Colon (tissue), 2 donors: Measurements from ENCODE around the gene FBP2.
"Not testable (repeated sequence)": the region's sequence is repeated elsewhere in the genome, so short reads cannot be mapped to it uniquely, and the experiment has no call there.

ENCODE experiments used
- FAIRE-seq: peaks from 2 replicates; lab custom pipeline; 2012; peaks lifted over from hg19 to GRCh38; lab: Jason Lieb, UNC
- donor health status: control.
- donor health status: control.

The FBP2 gene

DNA sequence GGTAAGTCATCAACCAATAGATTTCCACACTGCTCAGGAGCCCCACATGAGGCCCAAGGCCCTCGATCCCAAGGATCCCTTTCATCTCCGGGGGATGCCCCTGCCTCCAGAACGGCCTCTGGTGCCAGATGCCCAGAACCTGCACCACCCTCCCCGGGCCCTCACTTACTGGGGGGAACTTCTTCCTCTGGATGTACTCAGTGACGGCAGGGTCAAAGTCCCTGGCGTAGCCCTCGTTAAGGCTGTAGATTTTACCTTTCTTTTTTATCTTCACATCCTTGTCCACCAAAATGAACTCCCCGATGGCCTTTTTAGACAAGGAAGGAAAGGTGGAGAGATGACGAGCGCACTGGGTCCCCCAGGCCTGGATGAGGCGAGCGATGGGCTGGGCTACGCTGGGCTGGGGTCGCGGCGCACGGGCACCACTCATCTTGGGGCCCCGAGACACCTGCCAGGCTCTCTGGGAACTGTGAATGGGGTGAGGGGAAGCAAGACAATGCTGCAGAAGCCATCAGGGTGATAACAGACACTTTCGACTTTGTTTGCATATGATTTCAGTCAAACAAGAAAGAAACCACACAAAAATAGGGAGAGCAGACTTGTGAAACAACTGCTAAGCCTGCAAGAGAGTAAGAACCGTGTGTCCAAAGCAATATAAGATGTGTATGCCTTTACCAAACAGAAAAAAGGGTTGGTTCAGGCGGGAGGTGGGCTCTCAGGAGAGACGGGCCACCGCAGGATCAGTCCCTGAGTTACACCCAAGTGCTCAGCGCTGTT is 13.2 kb upstream of the FBP2 start:
- FAIRE-seq = no peak

- no peak for FAIRE-seq
Measured at GRCh38 chr9:94603259-94604160, 9.9 kb upstream of the FBP2 start.

DNA sequence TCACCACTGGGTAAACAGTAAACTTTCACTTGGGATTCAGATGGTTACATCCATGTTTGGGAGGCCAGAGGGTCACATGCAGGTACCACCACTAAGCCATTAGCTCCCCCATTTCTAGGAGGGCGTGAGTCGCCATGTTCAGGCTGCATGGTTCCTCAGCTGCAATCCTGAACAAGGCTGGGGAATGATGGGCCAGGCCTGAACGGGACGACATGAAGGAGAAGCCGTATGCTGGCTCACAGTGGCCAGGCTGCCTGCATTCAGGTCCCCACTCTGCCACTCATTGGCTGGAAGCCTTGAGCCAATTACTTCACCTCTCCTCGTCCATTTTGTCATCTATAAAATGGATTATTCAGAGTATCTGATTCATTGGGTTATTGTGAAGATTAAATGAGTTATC is 9.0 kb upstream of the FBP2 start:
- no peak for FAIRE-seq

- no peak for FAIRE-seq
Measured at GRCh38 chr9:94600715-94601114, 7.1 kb upstream of the FBP2 start.

DNA sequence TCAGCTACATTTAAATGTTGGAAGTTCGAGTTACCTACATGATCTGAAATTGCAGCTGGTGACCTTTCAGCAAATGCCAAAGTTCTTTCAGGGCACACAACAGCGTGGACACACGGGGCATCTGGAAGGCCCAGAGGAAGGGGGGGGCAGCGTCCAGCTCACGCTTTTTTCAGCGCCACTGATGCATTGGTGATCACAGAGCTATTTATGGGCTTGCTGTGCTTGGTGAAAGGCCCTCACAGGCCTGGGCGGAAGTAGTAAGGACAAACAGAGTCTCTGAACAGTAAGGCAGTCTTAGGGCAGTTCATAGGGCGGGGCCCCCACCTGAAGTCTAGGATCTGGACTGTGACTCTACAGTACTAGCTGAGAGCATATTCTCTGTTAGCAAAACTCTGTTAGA is 6.6 kb upstream of the FBP2 start:
- FAIRE-seq = no peak

GRCh38 chr9:94599102-94599501 is 5.5 kb upstream of the FBP2 start:
- FAIRE-seq = no peak

- not testable (repeated sequence) for FAIRE-seq
Measured at GRCh38 chr9:94592683-94593082, 941 bp downstream of the FBP2 start.

GRCh38 chr9:94591876-94592275 is 1.7 kb downstream of the FBP2 start:
- no peak for FAIRE-seq

DNA sequence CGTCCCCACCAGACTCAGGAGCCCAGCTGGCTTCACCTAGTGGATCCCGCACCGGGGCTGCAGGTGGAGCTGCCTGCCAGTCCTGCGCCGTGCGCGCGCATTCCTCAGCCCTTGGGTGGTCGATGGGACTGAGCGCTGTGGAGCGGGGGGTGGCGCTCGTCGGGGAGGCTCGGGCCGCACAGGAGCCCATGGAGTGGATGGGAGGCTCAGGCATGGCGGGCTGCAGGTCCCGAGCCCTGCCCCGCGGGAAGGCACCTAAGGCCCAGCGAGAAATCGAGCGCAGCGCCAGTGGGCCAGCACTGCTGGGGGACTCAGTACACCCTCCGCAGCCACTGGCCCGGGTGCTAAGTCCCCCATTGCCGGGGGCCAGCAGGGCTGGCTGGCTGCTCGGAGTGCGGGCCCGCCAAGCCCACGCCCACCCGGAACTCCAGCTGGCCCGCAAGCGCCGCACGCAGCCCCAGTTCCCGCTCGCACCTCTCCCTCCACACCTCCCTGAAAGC is 2.5 kb downstream of the FBP2 start:
- not testable (repeated sequence) for FAIRE-seq

- FAIRE-seq = no peak
Measured at GRCh38 chr9:94588681-94589080, 4.9 kb downstream of the FBP2 start.

- FAIRE-seq = no peak
Measured at GRCh38 chr9:94586814-94587213, 6.8 kb downstream of the FBP2 start.

DNA sequence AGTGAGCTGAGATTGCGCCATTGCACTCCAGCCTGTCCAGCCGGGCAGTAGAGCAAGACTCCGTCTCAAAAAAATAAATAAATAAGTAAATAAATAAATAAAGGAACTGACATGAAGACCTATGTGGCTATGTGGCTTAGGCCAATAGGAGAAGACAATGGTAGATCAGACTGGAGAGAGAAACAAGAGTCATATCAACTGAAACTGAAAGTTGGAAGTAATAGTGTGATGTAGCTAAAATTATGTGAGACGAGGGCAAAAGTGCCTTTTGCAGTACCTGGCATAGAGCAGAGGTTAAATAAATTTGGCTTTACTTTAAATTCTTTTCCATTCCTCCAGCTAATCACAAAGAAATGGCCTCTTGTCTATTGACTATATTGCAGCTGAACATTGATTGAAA is 7.3 kb downstream of the FBP2 start:
- no peak for FAIRE-seq

DNA sequence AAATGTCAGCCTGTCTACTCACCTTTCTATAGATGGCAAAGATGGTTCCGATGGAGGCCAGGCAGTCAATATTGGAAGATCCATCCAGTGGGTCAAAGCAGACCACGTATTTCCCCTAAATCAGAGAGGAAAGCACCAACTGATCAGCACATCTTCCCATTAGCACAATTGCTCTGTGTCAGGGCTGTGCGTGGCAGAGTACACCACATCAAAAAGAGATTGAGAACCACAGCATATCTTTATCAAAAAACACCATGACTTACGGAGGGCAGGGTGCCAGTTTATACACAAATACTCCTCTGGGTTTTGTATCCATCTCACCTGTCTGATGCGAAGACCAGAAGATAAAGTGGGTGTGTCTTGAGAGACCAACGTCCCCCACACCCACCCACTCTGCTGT is 9.1 kb downstream of the FBP2 start:
- no peak for FAIRE-seq

- no peak for FAIRE-seq
Measured at GRCh38 chr9:94581728-94582127, 11.9 kb downstream of the FBP2 start.

DNA sequence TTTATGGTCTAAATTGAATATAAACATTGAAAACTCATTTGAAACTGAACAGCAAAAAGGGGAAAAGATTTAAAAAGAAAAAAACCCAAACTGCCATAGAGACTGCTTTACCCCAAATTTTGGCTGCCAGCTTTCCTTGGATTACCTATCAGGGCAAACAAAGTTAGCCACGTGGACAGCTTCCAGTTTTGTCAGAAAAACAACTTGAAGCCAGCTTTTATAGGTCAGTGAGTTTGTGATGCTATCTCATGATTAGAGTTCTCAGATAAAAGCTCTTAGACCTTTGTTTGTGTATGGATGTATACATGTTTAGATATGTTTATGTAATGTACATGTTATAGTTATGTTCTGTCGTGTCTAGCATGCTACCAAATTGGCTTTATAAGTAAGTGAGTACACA is 16.1 kb downstream of the FBP2 start:
- no peak for FAIRE-seq

GRCh38 chr9:94577036-94577435 is 16.6 kb downstream of the FBP2 start:
- no peak for FAIRE-seq

GRCh38 chr9:94576131-94576530 is 17.5 kb downstream of the FBP2 start:
- no peak for FAIRE-seq

GRCh38 chr9:94568972-94569712 is 24.5 kb downstream of the FBP2 start:
- no peak for FAIRE-seq

GRCh38 chr9:94568250-94568889 is 25.3 kb downstream of the FBP2 start:
- FAIRE-seq = no peak

DNA sequence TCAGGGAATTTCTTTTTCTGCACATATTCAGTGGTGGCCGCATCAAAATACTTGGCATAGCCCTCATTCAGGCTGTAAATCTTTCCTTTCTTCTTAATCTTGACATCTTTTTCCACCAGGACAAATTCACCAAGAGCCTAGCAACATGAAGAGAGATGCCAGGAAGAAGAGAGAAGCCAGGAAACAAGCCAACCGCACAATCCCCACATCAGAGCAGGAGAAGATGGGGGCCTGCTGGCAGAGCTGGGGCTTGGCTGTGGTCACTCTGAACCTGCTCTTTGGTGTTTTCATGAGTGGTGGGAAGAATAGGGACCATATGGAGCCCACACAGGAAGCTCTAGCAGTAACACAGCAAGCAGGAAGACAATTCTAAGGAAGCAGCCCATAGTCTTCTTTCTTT is 26.4 kb downstream of the FBP2 start:
- no peak for FAIRE-seq

- FAIRE-seq = no peak
Measured at GRCh38 chr9:94566550-94566949, 27.1 kb downstream of the FBP2 start.

- not testable (repeated sequence) for FAIRE-seq
Measured at GRCh38 chr9:94564279-94564678, 29.3 kb downstream of the FBP2 start.
